ENCODE results near the gene SYT1. TPM values are rescaled to one million over a fixed set of nuclear protein-coding genes. Genes with fewer than 3 reads are reported as not detected.

The SYT1 gene
- total RNA-seq, 1 experiment from 2014 or later, result 80.9 TPM

GRCh38 chr12:79191391-79191790 is 326.8 kb downstream of the SYT1 start:
- TF ChIP-seq EZH2 (IDR thresholded peaks at IDR 0.05; ENCODE audit: borderline replicate concordance, low read depth, low read length, poor library complexity, severe bottlenecking) (no peak), CTCF (conservative IDR thresholded peaks at IDR 0.05; ENCODE audit: low read depth, low read length) (no peak)
- Histone ChIP-seq H3K9me3 (ENCODE audit: low read depth, low read length, poor library complexity, severe bottlenecking) (no peaks in the 10 kb centered on the region), H3K36me3 (ENCODE audit: insufficient read depth, low read length, poor library complexity, severe bottlenecking) (no peaks in the 10 kb centered on the region), H3K27me3 (replicated peaks; ENCODE audit: insufficient read depth, low read depth, low read length, poor library complexity) (no peaks in the 10 kb centered on the region), H3K27ac (ENCODE audit: low read depth, low read length, poor library complexity, severe bottlenecking) (no peak overlapping the region), H3K4me1 (ENCODE audit: insufficient read depth, low read length, poor library complexity, severe bottlenecking) (peaks cover 25% of the 10 kb centered on the region), H3K4me3 (ENCODE audit: low read depth, low read length, poor library complexity, severe bottlenecking) (no peak overlapping the region)
- DNase-seq (ENCODE audit: low spot score), result no peak
- ChIA-PET POLR2A (ENCODE audit: low non-redundant PET) (no interaction called here), CTCF (no interaction called here)
- BruUV-seq (replicated peaks), result no TSS peak
- intact Hi-C loops (cut with micrococcal nuclease; ENCODE audit: unreplicated experiment), result no loop called here

GRCh38 chr12:79194595-79194994 is 330.0 kb downstream of the SYT1 start:
- TF ChIP-seq CTCF (conservative IDR thresholded peaks at IDR 0.05; ENCODE audit: low read depth, low read length) (no peak), EZH2 (IDR thresholded peaks at IDR 0.05; ENCODE audit: borderline replicate concordance, low read depth, low read length, poor library complexity, severe bottlenecking) (no peak)
- ChIA-PET CTCF (no interaction called here), POLR2A (ENCODE audit: low non-redundant PET) (no interaction called here)

GRCh38 chr12:79199166-79199565 is 334.6 kb downstream of the SYT1 start:
- POLR2A ChIA-PET (ENCODE audit: low non-redundant PET), result no interaction called here
- intact Hi-C loops (cut with micrococcal nuclease; ENCODE audit: unreplicated experiment), result no loop called here
- Histone ChIP-seq H3K27ac (ENCODE audit: low read depth, low read length, poor library complexity, severe bottlenecking) (no peak overlapping the region), H3K36me3 (ENCODE audit: insufficient read depth, low read length, poor library complexity, severe bottlenecking) (no peaks in the 10 kb centered on the region), H3K4me1 (ENCODE audit: insufficient read depth, low read length, poor library complexity, severe bottlenecking) (peaks cover 31% of the 10 kb centered on the region), H3K27me3 (replicated peaks; ENCODE audit: insufficient read depth, low read depth, low read length, poor library complexity) (no peaks in the 10 kb centered on the region), H3K9me3 (ENCODE audit: low read depth, low read length, poor library complexity, severe bottlenecking) (no peaks in the 10 kb centered on the region), H3K4me3 (ENCODE audit: low read depth, low read length, poor library complexity, severe bottlenecking) (no peak overlapping the region)
- TF ChIP-seq EZH2 (IDR thresholded peaks at IDR 0.05; ENCODE audit: borderline replicate concordance, low read depth, low read length, poor library complexity, severe bottlenecking) (no peak), CTCF (conservative IDR thresholded peaks at IDR 0.05; ENCODE audit: low read depth, low read length) (no peak)
- DNase-seq (ENCODE audit: low spot score), result no peak
- no TSS peak for BruUV-seq (replicated peaks)
- CTCF ChIA-PET, result no interaction called here

More at GRCh38 chr12:79194595-79194994, 330.0 kb downstream of the SYT1 start:
- intact Hi-C loops (cut with micrococcal nuclease; ENCODE audit: unreplicated experiment), result no loop called here
- no peaks in the 10 kb centered on the region for H3K9me3 ChIP-seq (ENCODE audit: low read depth, low read length, poor library complexity, severe bottlenecking)
- no peaks in the 10 kb centered on the region for H3K27me3 ChIP-seq (replicated peaks; ENCODE audit: insufficient read depth, low read depth, low read length, poor library complexity)
- no peak for DNase-seq (ENCODE audit: low spot score)
- no peak overlapping the region for H3K4me3 ChIP-seq (ENCODE audit: low read depth, low read length, poor library complexity, severe bottlenecking)
- no peak overlapping the region for H3K27ac ChIP-seq (ENCODE audit: low read depth, low read length, poor library complexity, severe bottlenecking)
- BruUV-seq (replicated peaks), result no TSS peak
- H3K36me3 ChIP-seq (ENCODE audit: insufficient read depth, low read length, poor library complexity, severe bottlenecking), result no peaks in the 10 kb centered on the region
- peaks cover 18% of the 10 kb centered on the region for H3K4me1 ChIP-seq (ENCODE audit: insufficient read depth, low read length, poor library complexity, severe bottlenecking)

All from A673 (cell line).